Measurements from ENCODE around the gene KRTCAP2. TPM values are rescaled to one million over a fixed set of nuclear protein-coding genes. Genes with fewer than 3 reads are reported as not detected.

KRTCAP2 gene
- polyA plus RNA-seq, 1 of the 3 experiments (the other 2 are of a cell fraction) = 238 TPM

DNA sequence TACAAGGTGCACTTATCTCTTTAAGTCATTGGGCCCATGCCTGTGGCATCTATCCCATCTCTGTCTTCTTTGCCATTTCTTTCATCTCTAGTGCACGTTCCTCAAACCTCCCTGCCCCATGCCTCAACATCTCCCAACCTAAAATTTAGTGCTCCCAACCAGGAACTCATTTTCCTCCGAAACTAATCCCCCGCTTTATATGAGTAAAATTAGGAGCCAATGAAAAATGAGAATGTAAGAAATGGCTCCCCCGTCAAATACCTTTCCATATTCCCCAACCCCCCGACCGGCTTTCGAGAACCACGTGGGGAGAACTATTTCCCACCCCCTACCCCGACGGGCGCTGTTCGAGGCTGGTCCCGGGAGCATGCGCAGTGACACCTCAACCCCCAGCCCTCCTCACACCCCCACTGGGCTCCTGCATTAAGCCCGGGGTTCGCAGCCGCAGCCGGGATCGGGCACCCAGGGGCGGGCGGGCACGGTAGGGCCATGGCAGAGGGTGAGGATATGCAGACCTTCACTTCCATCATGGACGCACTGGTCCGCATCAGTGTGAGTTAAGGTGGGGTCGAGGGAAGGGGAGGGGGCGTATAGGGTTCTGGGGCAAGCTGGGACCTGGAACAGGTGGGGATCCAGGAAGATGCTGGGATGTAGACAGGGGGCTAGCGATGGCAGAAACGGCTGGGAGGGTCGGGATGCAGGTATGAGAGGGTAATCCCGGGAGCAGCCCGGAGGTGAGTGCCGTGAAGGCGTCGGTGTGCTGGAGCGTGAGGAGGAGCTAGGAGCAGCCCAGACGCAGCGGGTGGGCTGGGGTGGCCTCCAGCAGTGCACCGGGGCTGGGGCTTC is 597 bp upstream of the KRTCAP2 start, which contains the start of gene TRIM46:
Gene TRIM46, plus strand, starts transcription at position 372 of the 846 bp plus-strand sequence. Its CDS starts 118 bp downstream, at position 490.
- Histone ChIP-seq H3K9me2 (no peaks in the 10 kb centered on the region), H3K9ac (peak within 1 kb of the TSS; percentile 96), H3K4me1 (ENCODE audit: control insufficient read depth in 1 of 2, insufficient read depth in 2 of 2, low read depth in 1 of 2, low read length in 1 of 2) (peaks cover 0 to 33% of the 10 kb centered on the region in 2 experiments; a peak in 3 of 4 replicates), H3F3A (replicated peaks; ENCODE audit: insufficient read depth) (peaks cover 40% of the 10 kb centered on the region), H3K79me2 (ENCODE audit: insufficient read depth) (peaks cover 41% of the 10 kb centered on the region), H3K4me2 (peak within 1 kb of the TSS; percentile 94), H3K27ac (ENCODE audit: low read depth in 2 of 2, low read length in 1 of 2) (peak within 1 kb of the TSS; percentile 92), H2AFZ (ENCODE audit: low read depth) (peak within 1 kb of the TSS; percentile 80), H3K9me3 (no peaks in the 10 kb centered on the region), H4K20me1 (ENCODE audit: insufficient read depth) (no peaks in the 10 kb centered on the region), H3K4me3 (ENCODE audit: low read depth in 2 of 2, low read length in 1 of 2) (peak within 1 kb of the TSS; percentile 75 to 93), H3K36me3 (replicated peaks in 1 of 2; ENCODE audit: control insufficient read depth in 1 of 2, insufficient read depth in 2 of 2, low read length in 1 of 2) (peaks cover 24 to 37% of the 10 kb centered on the region in 2 experiments), H3K27me3 (ENCODE audit: insufficient read depth) (no peaks in the 10 kb centered on the region)
- ChIA-PET POLR2A (interaction anchor here (0.7 to 2.8 kb wide), 12 partner anchors 11 to 89 kb away, joined by 3 to 27 read pairs (median 4); partner anchors contain the start of genes DPM3, EFNA1, SLC50A1 and THBS3), CTCF (interaction anchor here (0.6 to 14.8 kb wide), 41 partner anchors 9 to 436 kb away, joined by 3 to 496 read pairs (median 5); partner anchors contain the start of genes ADAM15, EFNA1, ENTREP3 and MSTO1)
- peak; percentile 11 for TF ChIP-seq CHD2 (IDR thresholded peaks at IDR 0.05; ENCODE audit: low read length, partially characterized antibody)
- TF ChIP-seq YY1 (IDR thresholded peaks at IDR 0.05; ENCODE audit: low read depth) = no peak
- peak; percentile 91 for TF ChIP-seq MAX (IDR thresholded peaks at IDR 0.05; ENCODE audit: low read depth)
- peak; percentile 41; the same call in 1 of the 2 replicates for TF ChIP-seq SIN3A (IDR thresholded peaks at IDR 0.05; ENCODE audit: borderline replicate concordance, low read depth, low read length)
- TF ChIP-seq EZH2phosphoT487 (IDR thresholded peaks at IDR 0.05; ENCODE audit: borderline replicate concordance, low read depth) = no peak
- peak; percentile 87 for TF ChIP-seq NRF1 (IDR thresholded peaks at IDR 0.05; ENCODE audit: low read depth, low read length)
- TF ChIP-seq RFX5 (IDR thresholded peaks at IDR 0.05; ENCODE audit: low read length) = no peak
- no peak for TF ChIP-seq RAD21 (IDR thresholded peaks at IDR 0.05; ENCODE audit: low read length)
- TF ChIP-seq MXI1 (IDR thresholded peaks at IDR 0.05; ENCODE audit: low read depth, low read length) = peak; percentile 85
- no peak for TF ChIP-seq FOSL2 (IDR thresholded peaks at IDR 0.05; ENCODE audit: borderline replicate concordance, low read depth)
- TF ChIP-seq POLR2AphosphoS5 (IDR thresholded peaks at IDR 0.05; ENCODE audit: low read depth, low read length) = 0 out of 2 replicates have a peak, but pooled peaks have one; percentile 23
- TF ChIP-seq, protein P1, sequence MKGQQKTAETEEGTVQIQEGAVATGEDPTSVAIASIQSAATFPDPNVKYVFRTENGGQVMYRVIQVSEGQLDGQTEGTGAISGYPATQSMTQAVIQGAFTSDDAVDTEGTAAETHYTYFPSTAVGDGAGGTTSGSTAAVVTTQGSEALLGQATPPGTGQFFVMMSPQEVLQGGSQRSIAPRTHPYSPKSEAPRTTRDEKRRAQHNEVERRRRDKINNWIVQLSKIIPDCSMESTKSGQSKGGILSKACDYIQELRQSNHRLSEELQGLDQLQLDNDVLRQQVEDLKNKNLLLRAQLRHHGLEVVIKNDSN (IDR thresholded peaks at IDR 0.05; ENCODE audit: borderline replicate concordance, low read depth) = peak; percentile 73; the same call in 1 of the 2 replicates
- TF ChIP-seq, protein P2, sequence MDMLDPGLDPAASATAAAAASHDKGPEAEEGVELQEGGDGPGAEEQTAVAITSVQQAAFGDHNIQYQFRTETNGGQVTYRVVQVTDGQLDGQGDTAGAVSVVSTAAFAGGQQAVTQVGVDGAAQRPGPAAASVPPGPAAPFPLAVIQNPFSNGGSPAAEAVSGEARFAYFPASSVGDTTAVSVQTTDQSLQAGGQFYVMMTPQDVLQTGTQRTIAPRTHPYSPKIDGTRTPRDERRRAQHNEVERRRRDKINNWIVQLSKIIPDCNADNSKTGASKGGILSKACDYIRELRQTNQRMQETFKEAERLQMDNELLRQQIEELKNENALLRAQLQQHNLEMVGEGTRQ (IDR thresholded peaks at IDR 0.05; ENCODE audit: borderline replicate concordance, low read depth, low read length) = peak; percentile 14; the same call in 1 of the 2 replicates
- no peak; the same call in 1 of the 2 replicates for TF ChIP-seq CTCF (IDR thresholded peaks at IDR 0.05)
- TF ChIP-seq TCF12 (IDR thresholded peaks at IDR 0.05) = no peak
- TF ChIP-seq IRF3 (IDR thresholded peaks at IDR 0.05; ENCODE audit: low read depth, low read length) = no peak
- TF ChIP-seq REST (IDR thresholded peaks at IDR 0.05; ENCODE audit: low read depth, low read length) = no peak
- no peak for TF ChIP-seq FOXM1 (IDR thresholded peaks at IDR 0.05; ENCODE audit: low read depth)
- TF ChIP-seq TAF1 (IDR thresholded peaks at IDR 0.05; ENCODE audit: borderline replicate concordance, low read depth, low read length) = no peak; the same call in 1 of the 2 replicates
- TF ChIP-seq PBX3 (IDR thresholded peaks at IDR 0.05) = no peak
- 6% methylated on average over 28 of the region's 38 CpGs for WGBS (ENCODE audit: low lambda C conversion rate)
- DNase-seq = peak; percentile 91
